GM18858 (cell line): Measurements from ENCODE around the gene PCNT.
"Not testable (repeated sequence)": the region's sequence is repeated elsewhere in the genome, so short reads cannot be mapped to it uniquely, and the experiment has no call there.

ENCODE experiments used
- ATAC-seq: cut with Tn5 transposase; IDR thresholded peaks from one replicate; pipeline ENCODE4 v1.9.1; 2021; ENCODE audit not compliant: unreplicated experiment

PCNT gene

DNA sequence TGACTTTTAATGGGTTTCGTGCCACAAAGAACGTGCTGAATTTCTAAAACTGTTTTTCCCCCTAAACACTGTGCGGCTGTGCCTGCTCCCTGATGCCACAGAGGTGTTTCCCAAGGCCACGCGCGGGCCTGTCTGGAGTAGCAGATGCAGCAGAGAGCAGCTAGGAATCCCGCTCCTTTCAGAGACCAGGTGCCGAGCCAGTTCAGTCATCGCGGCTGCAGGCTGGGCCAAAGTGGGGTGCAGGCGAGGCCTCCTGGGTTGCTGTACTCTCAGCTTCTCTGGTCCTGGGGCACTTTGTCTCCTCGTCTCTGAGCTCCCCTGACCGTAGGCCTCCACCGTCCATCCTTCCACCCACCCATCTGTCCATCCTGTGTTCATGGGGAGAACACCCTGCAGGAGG is 117.4 kb downstream of the PCNT start:
- ATAC-seq = no peak

DNA sequence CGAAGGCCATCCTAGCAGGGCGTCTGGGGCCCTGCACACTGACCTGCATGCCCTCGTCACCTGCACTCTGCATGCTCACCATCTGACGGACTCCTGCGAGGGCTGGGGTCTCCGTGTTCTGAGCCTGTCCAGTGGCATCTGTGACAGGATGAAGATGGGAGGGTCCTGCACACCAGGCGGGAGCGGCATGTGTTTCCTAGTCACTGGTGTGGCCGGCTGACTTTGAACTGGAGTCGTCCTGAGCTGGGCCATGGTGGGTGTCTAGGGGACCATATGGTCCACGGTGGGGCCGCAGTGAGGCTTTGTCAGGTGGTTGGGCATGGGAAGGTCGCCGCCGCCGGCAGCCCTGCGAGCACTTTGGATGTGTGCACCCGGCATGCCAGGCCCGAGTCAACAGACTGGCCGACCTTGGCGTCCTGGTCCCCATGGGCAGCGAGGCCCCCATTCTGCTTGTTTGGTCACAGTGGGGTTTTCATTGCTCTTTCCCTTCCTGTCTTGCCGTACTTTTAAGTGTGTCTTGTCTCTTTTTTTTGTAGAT is 118.1 kb downstream of the PCNT start:
- ATAC-seq = no peak

DNA sequence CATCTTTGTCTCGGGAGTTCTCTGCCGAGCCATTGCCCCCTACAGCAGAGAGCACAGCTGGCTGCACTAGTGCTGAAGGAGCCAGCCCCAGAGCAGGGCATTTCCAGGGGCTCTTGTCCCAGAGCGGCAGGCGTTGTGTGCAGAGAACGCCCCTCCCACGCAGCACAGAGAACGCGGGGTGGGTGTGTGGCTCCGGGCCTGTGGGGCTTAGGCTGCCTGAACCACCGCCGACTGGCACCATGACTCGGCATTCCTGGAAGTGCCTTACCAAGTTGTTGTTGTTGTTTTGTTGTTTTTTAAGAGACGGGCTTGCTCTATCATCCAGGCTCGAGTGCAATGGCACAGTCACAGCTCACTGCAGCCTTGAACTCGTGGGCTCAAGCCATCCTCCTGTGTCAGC is 119.0 kb downstream of the PCNT start:
- ATAC-seq = no peak

DNA sequence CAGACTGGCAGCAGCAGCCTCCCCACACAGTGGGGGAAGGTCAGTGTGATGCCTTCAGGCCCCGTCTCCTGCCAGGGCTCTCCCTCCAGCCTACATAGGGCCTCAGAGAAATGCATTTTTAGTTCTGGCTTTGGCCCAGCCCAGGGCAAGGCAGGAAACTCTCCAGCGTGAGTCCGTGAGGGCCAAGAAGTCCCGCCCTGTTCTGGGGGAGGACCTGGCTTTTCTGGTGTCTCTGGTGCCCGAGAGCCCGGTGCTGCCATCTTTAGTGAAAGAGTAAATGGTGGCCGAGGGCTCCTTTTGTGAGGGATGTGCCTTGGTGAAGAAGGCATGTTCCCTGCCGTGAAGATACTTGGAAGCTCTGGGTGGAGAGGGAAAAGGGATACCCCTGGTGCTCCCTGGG is 120.0 kb downstream of the PCNT start:
- ATAC-seq = no peak

DNA sequence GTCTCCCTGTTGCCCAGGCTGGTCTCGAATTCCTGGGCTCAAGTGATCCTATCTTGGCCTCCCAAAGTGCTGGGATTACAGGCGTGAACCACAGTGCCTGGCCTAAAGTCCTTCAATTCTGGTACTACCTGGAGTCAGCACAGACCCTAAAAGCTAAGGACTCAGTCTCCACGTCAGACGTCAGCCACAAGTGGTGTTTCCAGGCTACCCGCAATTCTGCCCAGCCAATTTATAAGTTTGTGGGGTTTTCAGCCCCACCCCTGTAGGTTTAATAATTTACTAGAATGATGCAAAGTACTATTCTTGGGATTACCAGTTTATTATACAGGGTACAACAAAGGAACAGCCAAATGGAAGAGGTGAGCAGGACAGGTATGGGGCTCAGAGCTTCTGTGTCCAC is 124.2 kb downstream of the PCNT start:
- ATAC-seq = no peak

DNA sequence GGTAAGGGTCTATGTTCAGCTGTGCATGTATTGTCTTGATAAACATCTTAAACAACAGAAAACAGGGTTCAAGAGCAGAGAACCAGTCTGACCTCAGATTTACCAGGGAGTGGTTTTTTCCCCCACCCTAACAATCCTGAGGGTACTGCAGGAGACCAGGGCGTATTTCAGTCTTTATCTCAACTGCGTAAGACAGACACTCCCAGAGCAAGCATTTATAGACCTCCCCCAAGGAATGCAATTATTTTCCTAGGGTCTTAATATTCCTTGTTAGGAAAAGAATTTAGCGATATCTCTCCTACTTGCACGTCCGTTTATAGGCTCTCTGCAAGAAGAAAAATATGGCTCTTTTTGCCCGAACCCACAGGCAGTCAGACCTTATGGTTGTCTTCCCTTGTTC is 124.9 kb downstream of the PCNT start:
- not testable (repeated sequence) for ATAC-seq

DNA sequence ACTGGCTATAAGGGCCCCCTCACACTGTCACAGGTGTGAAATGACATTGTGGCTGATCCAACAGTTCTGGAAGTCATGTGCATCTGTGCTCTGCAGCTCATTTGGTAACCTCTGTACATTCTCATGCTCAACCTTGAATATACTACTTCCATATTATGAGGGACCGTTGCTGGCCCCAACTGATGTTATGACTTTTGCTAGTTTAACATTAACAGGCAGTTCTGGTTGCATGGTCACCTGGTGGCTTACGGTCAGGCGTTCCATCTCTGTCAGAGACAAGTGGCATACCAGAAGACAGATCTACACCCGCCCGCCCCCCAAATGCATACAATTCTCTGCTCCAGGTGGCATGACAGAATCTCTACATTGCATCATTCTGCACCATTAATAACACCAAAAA is 128.8 kb downstream of the PCNT start:
- no peak for ATAC-seq

DNA sequence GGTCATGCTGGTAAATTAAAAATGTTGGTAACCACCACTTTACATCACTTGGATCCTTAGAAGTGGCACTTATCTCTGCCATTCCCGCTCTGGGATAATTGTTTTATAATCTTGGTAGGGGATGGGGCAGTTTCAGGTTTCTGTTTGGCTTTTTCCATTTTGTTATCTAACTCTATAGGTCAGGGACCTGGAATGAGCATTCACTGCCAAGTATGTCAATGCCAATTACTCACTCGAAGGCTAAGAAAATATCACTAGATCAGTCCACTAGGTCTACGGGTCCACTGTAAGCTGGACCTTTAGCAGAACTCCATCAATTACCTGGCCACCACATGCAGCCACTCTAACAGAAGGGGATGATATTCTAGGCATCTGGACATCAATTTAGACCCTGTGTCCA is 130.2 kb downstream of the PCNT start:
- no peak for ATAC-seq

DNA sequence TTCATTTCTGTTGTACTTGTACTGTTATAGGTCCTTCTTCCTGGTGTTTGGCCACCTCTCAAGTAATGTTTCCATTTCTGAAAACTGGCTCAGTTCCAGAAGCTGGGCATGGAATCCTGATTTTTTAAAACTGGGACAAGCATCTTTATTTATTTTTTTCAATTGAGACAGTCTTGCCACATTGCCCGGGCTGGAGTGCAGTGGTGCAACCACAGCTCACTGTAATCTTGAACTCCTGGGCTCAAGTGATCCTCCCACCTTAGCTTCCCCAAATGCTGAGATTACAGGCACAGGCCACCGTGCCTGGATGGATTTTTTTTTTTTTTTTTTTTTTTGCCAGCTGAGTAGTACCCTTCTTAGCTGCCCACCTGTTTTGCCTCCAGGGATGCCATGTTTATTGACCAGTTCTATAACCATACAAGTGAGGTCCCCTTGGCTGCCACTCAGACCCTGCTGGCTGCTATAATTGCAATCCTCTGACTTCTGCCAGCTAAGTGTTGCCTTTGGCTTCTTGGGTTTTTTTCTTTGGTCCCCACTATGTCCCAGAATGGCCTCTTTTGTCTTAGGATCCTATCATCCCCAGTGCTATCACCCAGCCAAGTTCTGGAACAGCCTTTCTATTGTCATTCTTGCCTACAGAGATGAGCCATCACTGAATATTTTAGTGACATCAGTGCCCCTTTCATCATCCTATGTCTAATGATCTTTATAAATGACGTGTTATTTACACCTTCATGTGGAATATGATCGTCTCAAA is 130.9 kb downstream of the PCNT start:
- ATAC-seq = no peak

DNA sequence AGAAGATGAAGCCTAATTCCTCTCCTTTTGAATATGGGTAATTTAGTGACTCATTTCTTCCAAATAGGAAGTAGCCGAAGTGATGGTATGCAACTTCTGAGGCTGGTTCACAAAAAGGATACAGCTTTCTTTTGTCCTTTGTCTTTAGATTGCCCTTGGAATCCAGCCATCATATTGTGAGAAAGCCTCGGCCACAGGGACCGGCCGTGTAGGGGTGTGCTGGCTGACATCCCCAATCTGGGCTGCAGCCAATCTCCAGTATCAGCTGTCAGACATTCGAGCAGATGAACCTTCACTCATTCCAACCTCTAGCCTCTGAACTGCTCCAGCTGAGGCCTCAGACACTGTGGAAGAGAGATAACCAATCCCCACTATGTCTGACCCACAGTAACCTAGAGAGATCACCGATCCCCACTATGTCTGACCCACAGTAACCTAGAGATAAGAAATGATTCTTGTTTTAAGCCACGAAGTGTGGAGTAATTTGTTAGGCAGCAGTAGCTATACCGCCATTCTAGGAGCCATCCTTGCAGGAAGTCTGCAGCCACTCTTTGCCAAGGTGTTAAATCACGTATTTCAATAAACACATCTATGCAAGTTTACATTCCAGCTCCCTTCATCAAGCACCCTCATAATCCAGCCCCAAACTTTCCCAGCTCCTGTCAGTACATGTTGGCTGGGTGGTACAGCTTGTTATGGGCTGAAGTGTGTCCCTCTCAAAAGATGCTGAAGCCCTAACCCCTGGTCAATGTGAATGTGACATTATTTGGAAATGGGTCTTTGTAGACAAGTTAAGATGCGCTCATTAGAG is 131.8 kb downstream of the PCNT start:
- no peak for ATAC-seq

DNA sequence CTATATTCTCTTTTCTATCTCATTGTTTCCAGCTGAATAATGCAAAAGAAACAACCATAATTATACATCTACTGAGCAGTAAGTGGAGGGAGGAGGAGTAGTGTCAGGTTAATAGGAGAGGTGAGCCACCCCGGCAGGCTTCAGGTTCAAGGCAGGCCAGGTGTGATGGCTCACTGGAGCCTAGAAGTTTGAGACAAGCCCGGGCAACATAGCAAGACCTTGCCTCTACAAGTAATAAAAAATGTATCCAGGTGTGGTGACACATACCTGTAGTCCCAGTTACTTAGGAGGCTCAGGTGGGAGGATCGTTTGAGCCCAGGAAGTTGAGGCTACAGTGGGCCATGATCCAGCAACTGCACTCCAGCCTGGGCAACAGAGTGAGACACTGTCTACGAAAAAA is 132.8 kb downstream of the PCNT start:
- no peak for ATAC-seq

DNA sequence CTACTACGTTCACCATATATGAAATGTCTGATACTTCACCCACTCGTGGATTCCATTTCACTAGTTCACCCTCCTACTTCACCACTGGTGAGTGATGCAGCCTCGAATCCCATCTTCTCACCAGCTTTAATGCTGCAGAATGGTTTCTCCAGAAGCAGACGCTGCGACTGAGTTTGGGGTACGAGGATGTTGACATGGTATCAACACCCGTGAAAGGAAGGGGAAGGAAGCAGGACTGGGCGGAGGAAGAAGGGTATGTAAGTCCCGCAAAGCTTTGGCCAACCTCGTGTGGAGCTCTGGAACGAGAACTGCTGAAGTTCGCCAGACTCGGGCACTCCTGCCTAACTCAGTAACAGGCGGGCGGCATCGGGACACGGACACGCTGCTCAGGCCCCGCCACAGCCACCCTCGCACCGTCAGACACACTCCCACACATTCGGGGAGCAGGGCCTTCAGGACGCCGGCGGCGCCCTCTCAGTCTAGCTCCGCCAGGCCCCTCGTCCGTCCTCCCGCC is 133.9 kb downstream of the PCNT start:
- no peak for ATAC-seq

DNA sequence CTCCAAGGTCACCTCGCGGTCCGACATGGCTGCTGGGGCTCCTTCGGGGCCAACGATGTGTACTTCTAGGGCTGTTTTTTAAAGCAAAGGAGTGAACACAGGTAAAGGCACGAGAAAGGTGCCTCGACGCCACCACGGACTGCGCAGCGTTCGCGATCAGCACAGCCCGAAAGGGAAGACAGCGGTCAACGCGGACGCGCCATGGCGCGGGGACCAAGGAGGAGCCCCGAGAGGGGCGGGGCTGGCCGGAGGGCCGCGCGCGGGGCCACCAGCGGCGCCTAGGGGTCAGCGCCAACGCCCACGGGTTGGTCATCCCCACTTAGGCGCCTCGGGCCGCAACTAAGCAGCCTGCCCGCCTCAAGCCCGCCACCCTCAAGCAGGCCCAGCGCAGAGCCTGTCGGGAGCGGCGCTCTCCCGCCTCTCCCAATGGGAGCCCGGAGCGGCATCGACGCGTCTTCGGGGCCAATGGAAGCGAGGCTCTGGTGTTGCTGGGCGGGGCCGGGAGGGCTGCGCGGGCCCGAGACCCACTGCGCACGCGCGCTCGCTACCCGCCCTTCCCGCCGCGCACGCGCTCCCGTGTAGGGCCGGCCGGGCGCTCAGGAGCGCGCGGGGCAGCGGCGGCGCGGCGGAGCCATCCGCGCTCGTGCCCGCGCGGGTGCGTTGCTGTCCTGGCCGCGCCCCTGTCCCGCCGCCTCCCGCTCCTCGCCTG is 134.5 kb downstream of the PCNT start, which contains the start of gene DIP2A:
Gene DIP2A (plus strand): TSS at position 577 of the 709 bp plus-strand sequence. CDS start 241 bp downstream, outside the sequence.
- peak; percentile 93 for ATAC-seq

DNA sequence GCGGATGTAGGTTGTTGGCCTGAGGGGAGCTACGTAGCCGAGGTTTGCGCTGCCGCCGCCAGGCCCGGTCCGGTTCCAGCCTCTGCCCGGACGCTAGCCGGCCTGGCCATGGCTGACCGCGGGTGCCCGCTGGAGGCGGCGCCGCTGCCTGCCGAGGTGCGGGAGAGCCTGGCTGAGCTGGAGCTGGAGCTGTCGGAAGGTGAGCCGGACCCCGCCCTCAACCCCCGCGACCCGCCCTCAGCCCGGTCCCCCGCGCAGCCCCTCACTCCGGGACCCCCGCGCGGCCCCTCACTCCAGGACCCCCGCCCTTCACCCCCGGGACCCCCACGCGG is 135.0 kb downstream of the PCNT start:
- no peak for ATAC-seq

DNA sequence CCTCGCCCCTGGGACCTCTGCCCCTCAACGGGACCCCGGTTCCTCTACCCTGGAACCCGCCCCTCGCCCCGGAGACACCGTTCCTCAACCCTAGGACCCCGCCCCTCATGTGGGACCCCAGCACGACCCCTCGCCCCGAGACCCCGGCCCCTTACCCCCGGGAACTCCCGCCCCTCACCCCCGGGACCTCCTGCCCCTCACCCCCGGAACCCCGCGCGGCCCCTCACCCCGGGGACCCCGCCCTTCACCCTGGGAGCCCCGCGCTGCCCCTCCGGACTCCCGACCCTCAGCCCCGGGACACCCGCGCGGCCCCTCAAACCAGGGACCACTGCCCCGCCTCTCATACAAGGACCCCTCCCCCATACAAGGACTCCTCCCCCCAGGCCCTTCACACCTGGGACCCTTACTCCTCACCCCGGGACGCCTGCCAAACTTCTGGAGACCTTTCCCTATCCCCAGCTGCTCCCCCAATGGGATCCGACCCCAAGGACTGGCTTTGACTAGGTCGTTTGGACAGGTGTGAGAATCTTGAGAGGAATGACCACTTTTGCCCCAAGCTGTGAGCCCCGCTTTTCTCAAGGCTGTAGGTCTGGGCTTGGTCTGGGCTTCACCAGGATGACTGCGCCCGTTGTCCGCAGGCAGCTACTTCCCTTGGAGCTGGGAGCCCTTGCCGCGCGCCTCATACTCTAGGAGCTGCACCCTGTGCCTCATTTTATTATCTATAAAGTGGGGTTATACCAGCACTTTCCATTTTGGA is 135.6 kb downstream of the PCNT start:
- ATAC-seq = no peak

DNA sequence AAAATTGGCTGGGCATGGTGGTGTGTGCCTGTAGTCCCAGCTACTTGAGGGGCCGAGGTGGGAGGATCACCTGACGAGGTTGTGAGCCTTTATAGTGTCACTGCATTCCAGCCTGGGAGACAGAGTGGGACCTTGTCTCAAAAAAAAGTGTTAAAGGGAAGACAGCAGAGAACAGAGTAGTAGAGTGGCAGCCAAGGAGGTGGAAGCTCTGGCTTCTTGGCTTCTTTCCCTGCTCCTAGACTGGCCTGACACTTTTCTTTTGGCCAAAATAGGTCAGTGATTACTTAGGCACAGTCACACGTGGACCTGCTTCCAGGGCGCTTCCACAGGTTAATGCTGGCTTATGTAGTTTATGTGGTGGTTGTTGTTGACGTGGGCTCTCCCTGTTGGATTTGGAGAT is 138.0 kb downstream of the PCNT start:
- ATAC-seq = no peak

DNA sequence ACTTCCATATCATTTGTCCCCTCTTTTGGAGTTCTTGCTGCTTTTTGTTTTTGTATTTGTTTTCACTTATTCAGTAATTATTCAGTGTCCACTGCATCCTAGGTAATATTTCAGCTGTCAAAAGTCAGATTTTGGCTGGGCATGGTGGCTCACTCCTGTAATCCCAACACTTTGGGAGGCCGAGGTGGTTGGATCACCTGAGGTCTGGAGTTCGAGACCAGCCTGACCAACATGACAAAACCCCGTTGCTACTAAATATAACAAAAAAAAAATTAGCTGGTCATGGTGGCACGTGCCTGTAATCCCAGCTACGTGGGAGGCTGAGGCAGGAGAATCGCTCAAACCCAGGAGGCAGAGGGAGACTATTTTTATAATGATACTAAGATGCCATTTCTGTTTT is 141.2 kb downstream of the PCNT start:
- ATAC-seq = not testable (repeated sequence)

DNA sequence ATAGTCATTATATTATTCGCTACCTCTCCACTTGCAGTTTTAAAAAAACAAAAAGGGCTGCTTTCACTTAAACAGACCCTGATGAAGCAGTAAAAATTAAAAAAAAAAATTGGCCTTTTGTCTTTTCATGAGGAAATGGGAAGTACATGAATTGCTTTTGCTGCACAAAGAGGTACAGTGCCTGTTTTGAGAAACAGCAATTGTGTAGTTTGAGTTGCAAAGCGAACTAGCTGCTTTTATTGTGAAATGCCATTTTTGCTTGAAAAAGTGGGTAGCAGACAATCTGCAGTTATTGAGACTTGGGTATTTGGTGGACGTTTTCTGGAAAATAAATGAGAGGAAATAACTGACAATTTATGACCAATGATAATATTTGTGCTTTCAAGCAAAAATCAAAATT is 141.7 kb downstream of the PCNT start:
- ATAC-seq = no peak

DNA sequence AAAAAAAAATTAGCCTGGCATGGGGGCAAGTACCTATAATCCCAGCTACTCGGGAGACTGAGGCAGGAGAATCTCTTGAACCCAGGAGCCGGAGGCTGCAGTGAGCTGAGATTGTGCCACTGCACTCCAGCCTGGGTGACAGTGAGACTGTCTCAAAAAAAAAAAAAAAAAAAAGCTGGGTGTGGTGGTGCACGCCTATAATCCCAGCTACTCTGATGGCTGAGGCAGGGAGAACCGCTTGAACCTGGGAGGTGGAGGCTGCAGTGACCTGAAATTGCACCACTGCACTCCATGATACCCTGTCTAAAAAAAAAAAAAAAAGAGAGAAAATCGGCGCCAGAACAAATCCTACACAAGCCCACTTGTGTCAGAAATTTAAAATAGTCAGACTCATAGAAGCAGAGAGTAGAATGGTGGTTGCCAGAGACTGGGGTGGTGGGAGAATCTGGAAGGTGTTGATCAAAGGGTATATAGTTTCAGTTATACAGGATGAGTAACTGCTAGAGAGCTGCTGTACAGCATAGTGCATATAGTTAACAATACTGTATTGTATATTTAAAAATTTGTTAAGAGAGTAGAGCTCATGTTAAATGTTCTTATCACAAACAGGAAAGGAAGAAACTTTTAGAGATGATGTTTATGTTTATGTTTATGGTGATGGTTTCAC is 144.3 kb downstream of the PCNT start:
- no peak for ATAC-seq

DNA sequence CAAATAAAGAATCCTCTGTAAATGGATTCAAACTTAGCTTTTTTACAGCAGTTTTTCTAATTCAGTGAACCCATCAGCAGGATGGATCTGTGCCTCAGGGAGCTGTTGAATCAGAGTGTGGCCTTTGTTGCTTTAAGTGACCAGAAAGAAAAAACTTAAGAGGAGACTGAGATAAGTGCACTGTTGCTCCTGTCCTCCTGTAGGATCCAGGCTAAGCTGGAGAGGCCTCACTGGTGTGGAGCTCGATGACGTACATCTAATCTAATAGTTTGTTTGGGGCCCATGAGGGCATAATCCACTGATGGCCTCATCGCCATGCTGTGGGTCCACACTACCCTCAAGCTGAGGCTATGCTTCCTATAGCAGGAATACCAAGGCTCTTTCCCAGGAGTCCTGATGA is 145.3 kb downstream of the PCNT start:
- no peak for ATAC-seq
